HG03135 (cell line): ENCODE results near the gene AMN1.

Source experiments
- ATAC-seq: cut with Tn5 transposase; IDR thresholded peaks from one replicate; pipeline ENCODE4 v1.9.1; 2021; ENCODE audit warnings: mild to moderate bottlenecking, moderate library complexity; ENCODE audit not compliant: unreplicated experiment

AMN1 gene

GRCh38 chr12:31633464-31633863, 95.4 kb downstream of the AMN1 start:
- no peak for ATAC-seq

DNA sequence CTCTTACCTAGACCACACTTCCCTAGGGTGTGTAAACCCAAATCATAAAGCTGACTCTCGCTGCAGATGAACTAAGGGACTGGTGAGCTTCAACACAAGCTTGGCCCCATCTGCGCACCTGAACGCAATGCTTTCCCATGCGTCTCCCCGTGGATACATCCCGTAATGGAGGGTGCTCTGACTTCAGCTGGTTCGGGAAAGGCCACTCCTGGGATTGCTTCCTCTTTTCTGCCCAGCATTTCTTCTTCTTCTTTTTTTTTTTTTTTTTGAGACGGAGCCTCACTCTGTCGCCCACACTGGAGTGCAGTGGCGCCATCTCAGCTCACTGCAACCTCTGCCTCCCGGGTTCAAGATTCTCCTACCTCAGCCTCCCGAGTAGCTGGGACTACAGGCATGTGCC, 97.0 kb downstream of the AMN1 start:
- ATAC-seq, result no peak

DNA sequence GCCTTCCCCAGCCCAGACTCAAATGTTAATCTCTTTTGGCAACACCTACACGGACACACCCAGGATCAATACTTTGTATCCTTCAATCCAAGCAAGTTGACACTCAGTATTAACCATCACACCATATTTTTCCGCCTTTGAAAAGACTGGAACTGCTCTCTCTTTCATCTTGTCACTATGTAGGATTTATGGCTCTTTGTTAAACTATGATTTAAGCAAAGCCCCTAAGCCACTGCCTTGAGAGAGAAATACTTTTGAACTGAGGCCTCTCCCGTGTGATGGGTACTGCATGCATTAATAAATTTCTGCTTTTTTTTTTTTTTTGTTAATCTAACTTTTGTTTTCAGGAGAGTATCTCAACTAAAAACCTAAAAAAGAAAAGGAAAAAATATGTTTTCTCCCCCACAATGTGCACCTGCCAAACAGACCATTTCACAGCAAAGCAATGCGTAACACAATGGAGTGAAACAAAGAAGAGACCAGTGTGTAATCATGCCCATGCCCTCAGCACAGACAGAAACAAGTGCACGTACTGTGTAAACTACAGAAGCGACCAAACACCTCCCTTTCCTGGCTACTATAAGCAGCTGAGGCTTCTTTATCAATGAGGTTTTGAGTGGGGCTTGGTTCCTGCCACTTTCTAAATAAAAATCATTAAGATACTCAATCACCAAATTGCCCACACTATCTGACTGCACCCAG, 97.6 kb downstream of the AMN1 start:
- ATAC-seq, result no peak

DNA sequence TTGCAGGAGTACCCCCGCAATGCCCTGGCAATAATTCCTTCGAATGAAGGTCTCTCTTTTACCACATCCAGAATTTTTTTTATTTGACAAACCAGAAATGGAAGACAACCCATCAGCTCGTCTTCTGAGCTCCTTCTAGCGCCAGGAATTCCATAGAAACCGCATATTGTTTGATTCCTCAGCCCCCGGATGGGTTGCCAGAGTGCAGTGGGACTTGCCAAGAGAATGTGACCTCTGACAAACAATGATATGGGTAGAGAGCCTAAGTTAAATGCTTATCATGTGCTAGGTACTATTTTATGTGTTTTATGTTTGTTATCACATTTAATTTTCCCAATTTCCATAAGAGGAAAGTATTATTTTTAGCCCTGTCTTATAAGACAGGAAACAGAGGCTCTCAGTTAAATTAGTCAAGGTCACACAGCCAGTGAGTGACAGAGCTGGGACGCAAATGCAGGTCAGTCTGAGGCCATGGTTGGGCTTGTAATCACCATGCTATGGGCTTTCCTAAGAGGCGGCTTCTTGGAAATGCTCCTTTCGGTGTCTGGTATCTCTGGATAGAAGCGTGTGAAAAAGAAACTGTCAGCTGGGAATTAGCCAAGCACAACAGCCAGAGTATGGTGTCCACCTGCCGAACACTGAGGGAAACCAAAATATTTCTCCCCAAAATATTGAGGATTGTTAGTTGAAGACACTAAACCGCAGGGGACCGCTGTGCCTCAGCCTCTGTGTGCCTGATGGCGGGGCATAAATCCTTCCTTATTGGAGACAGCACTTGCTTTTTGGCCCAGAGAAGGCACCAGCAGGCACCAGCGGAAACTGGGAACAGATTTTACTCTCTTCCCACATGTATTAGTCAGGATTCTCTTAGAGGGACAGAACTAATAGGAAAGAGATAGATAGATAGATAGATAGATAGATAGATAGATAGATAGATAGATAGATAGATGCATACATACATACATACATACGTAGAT, 98.8 kb downstream of the AMN1 start:
- ATAC-seq, result no peak

DNA sequence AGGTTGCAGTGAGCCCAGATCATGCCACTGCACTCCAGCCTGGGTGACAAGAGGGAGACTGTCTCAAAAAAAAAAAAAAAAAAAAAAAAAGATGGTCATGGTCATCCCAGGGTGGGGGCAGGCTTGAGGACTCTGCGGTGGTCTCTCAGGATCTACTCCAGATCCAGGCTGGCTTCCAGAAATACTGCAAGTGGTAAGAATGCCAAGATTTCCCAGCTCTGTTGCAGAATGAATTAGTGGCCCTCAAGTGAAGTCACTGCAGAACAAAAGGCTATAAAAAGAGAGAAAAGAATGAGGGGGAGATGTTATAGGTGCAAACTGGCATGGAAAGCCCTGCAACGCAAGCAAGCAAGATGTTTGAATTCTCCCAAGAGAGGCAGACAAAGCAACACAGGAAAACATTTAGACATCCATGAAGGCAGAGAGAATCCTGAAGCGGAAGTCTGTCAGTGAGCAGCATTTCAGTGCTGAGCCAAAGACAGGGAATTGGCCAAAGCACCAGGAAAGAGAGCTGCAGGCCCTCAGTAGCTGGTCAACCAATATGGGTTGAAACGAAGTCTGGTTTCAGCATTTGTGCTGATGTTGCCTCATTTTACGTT, 101.3 kb downstream of the AMN1 start:
- no peak for ATAC-seq

DNA sequence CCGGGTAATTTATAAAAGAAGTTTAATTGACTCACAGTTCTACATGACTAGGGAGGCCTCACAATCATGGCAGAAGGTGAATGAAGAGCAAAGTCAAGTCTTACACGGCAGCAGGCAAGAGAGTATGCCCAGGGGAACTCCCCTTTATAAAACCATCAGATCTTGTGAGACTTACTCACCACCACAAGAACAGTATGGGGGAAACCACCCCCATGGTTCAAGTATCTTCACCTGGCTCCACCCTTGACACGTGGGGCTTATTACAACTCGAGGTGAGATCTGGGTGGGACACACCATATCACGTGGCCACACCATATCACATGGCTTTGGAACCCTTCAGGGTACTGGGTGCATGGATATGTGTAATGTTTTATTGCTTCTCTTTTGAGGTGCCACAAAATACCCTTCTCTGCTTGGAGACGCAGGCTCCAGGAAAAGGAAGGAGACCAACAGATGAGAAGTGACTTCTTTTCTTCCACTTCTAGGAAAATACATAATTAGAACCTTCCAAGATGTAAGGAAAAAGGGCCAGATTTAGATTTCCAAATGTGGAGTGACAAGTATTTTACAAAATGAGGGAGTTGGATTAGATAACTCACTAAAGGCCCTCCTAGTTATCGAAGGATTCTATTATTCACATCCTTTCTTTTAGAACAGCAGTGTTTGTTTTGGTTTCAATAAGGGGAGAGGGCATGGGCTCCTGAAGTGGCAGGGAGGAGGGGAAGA, 102.4 kb downstream of the AMN1 start:
- no peak for ATAC-seq

GRCh38 chr12:31622038-31622437, 106.8 kb downstream of the AMN1 start:
- ATAC-seq, result no peak
